Amygdala (tissue), 56 donors: ENCODE data around the gene KCNC4.

Experiments used
- DNase-seq, 56 donors: peaks; one replicate each; lab custom pipeline; 2025; lab: John Stamatoyannopoulos, UW

KCNC4 gene

GRCh38 chr1:110187139-110187890, 22.8 kb upstream of the KCNC4 start:
- no peak for DNase-seq

DNA sequence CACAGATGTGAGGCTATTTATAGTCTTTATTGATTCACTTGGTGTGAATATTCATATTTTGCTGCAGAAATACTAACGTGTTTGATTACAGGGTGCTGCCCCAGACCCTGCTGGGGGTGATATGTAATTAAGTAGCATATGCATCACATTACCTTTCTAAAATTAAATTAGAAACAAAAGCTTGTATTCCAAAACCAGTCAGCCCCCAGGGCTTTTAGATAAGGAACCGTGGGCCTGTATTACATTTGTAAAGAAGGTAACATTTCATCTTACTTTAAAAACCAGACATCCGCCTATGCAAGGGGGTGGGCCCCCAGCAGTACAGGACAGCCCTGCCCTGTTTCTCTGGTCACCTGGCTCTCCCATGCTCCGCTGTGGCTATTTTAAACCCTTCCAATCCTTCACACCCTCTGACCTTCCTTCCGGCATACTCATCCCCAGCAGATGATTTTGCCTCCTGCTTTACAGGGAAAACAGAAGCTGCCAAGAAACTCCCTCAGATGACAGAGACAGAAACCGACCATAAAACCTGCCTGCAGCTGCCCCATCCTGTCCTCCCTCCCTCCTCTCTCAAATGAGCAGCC, 22.0 kb upstream of the KCNC4 start:
- DNase-seq = no peak

GRCh38 chr1:110189181-110189580, 20.9 kb upstream of the KCNC4 start:
- no peak for DNase-seq

GRCh38 chr1:110190282-110190929, 19.7 kb upstream of the KCNC4 start:
- peak in 20 of 56 donors; percentile 13 to 58 (median 36) for DNase-seq

GRCh38 chr1:110192541-110192940, 17.6 kb upstream of the KCNC4 start:
- no peak for DNase-seq

- no peak for DNase-seq
These were observed 14.9 kb upstream of the KCNC4 start for GRCh38 chr1:110195196-110195595.

DNA sequence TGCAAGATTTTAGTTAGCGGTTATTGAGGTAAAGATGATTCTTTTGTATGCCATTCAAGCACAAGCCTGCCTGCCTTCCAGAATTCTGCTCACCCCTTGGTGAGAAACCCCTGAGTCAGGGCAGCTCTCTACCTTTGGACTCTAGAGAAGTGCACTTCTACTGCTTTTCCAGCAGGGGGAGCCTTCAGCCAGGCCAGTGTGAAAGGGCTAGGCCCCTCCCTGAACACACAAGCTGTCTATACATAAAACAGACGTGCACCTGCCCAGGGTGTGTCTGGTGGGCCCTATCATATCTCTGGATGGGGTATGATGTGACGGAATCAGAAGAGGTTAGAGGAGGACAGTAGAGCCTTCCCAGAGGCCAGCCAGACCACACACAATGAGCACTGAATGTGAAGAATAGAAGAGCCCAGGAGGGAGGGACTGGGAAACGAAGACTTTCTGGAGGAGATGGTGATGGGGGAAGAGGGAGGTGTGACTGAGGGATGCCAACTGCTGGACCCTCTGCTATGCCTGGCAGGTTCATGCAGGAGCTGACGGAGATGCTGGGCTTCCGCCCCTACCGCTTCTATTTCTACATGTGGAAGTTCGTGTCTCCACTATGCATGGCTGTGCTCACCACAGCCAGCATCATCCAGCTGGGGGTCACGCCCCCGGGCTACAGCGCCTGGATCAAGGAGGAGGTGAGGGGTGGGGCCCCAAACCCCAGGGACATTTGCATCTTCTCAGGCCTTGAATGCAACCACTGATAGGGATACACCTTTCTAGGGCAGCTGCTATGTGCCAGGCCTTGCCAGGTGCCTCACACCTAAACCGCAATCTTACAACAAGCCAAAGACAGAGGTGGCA, 13.0 kb upstream of the KCNC4 start:
- peak in 3 of 56 donors; percentile 7 to 25 (median 24) for DNase-seq

DNA sequence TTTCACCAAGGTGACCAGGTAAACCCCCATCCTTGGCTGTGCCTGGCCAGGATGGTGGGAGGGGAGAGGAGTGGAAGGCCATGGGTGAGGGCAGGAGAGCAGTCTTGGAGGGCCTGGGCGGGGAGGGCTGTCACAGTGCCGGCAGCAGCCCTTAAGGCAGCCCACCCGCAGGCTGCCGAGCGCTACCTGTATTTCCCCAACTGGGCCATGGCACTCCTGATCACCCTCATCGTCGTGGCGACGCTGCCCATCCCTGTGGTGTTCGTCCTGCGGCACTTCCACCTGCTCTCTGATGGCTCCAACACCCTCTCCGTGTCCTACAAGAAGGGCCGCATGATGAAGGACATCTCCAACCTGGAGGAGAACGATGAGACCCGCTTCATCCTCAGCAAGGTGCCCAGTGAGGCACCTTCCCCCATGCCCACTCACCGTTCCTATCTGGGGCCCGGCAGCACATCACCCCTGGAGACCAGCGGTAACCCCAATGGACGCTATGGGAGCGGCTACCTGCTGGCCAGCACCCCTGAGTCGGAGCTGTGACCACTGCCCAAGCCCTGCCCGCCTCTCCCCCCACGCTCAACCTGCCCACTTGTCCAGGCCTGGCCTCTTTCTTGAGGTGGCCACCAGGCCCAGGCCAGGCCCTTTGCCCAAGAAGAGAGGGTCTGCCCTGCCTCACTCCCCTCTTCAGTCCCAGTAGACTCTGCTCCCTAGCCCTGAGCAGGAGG, 12.0 kb upstream of the KCNC4 start:
- no peak for DNase-seq

GRCh38 chr1:110198746-110199145, 11.4 kb upstream of the KCNC4 start:
- DNase-seq = no peak

GRCh38 chr1:110200190-110200589, 9.9 kb upstream of the KCNC4 start:
- DNase-seq = no peak

GRCh38 chr1:110200666-110201065, 9.4 kb upstream of the KCNC4 start:
- peak in 22 of 56 donors; percentile 6 to 79 (median 48) for DNase-seq

DNA sequence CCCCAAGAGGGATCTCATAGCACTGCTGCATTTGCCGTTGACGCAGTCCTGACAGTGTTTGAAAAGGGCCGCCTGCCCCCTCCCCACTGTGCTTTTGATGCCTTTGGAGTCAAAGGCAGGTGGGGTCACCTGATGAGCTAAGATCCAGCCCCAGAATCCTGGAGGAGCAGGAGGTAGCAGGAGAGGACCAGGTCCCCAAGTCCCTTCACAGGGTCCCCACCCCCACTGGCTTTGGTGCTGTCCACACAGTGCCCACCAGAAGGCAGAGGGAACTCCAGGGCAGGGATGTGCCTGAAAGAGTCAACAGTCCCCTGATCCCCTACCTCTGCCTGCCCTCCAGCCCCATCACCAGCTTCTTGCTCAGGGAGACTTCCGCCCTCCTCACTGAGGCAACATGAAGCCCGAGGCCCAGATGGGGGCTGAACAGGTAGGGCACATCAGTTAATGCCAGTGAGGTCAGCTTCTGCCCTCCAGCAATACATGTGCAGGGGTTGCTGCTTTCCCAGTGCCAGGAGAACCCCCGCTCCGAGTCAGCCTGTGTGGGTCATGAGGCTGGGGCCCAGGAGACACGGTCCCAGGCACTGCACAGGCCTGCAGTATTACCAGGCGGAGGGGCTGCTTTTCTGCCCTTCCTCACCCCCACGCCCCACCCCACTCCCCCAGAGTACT, 8.8 kb upstream of the KCNC4 start:
- no peak for DNase-seq

- DNase-seq = peak in 23 of 56 donors; percentile 9 to 80 (median 32)
These were observed 7.0 kb upstream of the KCNC4 start for GRCh38 chr1:110203021-110203661.

DNA sequence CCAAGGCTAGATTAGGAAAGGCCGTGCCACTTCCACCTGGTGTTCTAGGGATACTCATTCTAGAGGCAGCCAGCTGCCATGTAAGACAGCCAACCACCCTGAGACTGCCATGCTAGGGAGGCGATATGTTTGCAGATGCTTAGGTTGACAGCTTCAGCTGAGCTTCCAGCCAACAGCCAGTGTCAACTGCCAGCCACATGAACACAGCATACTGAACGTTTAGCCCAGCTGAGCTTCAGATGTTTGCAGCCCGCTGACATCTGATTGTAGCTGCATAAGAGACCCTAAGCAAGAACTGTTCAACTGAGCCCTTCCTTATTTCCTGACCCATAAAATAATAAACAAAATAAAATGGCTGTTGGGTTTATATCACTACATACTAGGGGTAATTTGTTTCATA, 5.0 kb upstream of the KCNC4 start:
- no peak for DNase-seq

DNA sequence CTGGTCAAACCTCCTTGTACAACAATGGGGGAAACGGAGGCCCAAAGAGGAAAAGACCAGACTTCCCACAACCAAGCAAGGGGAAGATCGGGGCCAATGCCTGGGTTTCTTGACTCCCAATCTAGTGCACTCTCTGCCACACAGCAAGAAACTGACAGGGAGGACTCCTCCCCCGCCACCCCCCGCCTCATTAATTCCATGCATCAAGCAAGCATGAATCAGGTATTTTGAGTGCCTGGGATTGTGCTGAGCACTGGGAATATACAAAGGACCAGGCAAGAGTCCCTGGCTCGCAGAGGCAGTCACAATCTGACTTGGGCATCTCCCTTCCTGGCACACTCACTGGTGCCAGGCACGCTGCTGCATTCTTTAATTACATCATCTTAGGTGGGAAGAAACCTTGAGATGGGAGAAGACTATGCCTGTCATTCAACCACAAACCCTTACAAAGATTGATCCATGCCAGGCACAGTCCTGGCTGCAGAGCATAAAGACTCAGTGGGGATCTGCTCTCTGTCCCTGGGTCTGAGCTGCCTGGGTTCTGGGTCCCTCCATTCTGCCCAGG, 4.4 kb upstream of the KCNC4 start:
- DNase-seq = no peak

DNA sequence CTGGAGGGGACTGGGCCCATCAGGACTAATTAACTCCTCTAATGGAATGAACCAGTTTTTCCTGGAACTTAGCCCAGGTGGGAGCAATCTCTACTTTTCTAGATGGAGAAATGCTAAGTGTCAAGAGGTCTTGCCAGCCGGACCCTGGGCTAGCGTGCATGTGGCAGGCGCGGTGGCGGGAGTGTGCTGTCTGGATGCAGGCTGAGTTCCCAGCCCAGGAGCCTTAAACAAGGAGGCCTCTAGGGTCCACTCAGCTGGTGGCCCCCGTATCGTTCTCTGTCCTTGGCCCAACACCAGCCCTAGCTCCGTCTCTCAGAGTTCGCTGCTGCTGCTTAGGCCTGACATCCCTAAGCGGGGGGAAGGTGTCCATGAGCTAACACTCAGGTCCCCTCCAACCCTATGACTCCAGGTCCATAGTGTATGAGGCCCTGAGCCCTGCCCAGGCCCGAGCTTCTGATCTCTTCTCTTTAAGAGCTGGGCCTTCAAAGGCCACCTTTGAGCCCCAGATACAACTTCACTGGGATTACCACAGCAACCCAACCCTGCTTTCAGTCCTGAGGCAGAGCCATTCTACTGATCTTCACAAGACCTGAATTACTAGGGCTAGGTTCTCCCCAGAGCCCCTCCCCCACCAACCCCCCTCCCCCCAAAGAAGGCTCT, 3.7 kb upstream of the KCNC4 start:
- DNase-seq = no peak

DNA sequence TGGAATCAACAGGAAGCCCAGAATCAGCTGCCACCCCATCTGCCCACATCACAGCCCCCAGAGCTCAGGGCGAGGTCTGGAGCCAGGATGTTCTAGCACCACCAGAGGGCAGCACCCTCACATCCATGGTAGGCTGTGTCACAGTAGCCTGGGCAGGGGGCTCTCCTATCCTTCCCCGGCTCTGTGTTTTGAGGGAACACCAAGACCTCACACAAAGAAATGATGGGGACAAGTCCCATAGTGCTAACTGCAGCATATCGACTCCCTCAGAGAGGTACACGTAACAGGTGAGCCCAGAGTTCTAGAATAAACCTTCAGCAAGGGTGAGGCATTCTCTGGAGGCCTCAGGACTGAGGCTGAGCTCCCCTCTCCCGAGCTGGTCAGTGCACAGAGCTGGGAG, 2.3 kb upstream of the KCNC4 start:
- DNase-seq = peak in 41 of 56 donors; percentile 7 to 72 (median 39)
